NCI-H2107 treated with DMSO at 0.1 percent for 48 hours (cell line): ENCODE data around the gene RASA3.
"Not testable (repeated sequence)": the region's sequence is repeated elsewhere in the genome, so short reads cannot be mapped to it uniquely, and the experiment has no call there.

Source experiments
- DNase-seq: peaks from one replicate; lab custom pipeline; 2025; ENCODE audit not compliant: unreplicated experiment; lab: John Stamatoyannopoulos, UW

The RASA3 gene

DNA sequence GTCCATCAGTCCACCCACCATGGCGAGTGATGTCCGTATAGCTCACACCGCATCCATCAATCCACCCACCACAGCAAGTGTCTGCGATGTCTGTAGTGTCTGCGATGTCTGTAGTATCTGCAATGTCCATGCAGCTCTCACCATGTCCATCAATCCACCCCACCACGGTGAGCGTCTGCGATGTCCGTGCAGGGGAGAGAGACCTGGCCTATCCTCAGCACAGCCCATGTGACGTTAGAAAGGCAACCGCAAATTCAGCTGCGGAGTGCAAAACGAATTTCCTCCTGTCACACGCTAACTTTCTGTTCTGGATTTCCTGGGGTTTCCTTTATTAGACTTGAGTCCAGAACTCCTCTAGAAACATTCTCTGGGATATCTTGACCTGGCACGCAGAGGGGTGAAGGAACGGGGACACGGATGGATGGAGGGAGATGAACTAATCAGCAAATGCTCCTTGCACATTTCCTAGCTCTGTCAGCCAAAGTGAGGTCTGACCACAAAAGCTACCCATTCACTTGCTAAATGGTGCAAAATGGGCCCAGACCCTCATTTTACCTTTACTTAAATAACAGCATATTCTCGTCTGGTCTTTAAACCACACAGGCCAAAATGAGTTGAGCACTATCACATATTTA is 18.3 kb downstream of the RASA3 start:
- no peak for DNase-seq

DNA sequence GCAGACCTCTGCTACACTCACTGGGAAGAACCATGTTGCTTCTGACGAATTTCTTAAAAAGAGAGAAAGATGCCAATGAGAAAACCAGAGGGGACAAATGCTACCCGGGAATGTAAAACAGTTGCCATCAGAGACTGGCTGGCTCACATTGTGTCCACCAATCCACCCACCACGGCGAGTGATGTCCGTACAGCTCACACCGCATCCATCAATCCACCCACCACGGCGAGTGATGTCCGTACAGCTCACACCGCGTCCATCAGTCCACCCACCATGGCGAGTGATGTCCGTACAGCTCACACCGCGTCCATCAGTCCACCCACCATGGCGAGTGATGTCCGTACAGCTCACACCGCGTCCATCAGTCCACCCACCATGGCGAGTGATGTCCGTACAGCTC is 19.0 kb downstream of the RASA3 start:
- DNase-seq, result not testable (repeated sequence)

DNA sequence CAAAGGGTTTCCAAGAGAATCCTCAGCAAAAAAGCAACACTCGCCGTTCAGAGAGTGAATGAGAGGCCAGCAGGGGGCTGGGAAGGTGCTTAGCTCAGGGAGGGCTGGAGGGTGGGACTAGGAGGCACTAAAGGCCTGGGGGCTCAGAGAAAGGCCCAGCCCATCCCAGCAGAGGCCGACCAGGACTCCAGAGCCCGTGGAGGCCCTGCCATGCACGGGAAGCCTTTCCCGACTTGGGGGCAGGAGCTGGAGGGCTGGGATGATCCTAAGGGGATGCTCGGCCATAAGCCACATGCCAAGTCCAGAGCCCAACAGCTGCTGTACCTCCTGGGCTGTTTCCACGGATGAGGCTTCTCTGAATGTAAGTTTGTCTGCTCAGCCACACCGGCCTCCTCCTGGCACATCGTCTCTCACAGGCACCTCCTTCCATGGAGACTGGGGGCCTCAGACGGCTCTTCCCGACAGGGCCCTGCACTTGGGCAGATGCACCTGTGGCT is 19.5 kb downstream of the RASA3 start:
- no peak for DNase-seq

DNA sequence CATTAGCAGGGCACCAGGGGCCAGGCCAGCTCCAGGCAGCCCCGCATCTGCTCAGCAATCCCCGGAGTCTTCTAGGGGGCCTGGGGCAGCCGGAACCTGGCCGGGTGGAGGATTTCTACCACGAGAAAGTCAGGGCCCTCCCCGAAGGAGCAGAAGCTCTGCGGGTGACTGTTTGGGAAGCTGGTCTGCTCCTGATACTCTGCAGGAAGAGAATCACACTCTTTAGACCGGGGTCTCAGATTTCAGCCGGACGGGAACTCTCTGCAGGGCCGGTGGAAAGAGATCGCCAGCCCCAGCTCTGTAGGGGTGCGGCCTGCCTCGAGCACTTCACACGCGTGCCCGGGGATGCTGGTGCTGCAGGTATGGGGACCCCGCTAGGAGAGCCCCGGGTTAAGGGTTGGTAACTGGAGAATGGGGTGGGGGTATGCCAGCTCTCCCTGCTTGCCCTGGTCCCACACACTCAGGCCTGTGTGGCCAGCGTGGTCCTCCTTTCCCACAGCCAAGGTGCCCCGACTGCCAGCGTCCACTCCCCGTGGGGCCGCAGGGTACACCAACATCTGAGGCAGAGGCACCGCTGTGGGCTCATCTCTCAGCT is 20.1 kb downstream of the RASA3 start:
- DNase-seq, result no peak

DNA sequence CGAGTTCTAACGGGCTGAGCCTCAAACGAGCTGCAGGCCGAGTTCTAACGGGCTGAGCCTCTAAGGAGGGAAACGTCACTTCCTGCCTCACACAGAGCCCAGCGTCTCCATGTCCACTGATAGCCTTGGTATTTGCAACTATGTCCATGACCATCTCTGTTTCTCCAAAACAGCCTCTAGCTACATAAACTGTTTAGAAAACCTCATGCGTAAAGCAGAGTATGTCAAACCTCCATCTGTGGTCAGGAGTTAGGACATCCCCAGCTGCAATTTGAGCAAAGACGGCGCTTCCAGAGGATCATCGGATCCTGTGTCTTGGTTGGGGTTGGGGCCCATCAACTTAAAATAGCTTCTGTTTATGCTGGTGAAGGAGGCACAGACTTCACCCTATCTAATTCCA is 20.8 kb downstream of the RASA3 start:
- DNase-seq, result no peak

DNA sequence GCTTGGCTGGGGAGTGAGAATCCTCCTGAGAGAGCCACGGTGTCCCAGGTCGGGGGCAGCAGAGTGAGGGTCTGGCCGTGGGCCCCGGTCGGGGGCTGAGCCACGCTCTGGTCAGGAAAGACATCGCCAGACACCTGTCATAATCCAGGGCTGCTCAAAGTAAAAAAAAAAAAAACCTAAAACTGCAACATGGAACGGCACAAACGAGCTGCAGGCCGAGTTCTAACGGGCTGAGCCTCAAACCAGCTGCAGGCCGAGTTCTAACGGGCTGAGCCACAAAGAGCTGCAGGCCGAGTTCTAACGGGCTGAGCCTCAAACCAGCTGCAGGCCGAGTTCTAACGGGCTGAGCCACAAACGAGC is 21.6 kb downstream of the RASA3 start:
- DNase-seq, result not testable (repeated sequence)

DNA sequence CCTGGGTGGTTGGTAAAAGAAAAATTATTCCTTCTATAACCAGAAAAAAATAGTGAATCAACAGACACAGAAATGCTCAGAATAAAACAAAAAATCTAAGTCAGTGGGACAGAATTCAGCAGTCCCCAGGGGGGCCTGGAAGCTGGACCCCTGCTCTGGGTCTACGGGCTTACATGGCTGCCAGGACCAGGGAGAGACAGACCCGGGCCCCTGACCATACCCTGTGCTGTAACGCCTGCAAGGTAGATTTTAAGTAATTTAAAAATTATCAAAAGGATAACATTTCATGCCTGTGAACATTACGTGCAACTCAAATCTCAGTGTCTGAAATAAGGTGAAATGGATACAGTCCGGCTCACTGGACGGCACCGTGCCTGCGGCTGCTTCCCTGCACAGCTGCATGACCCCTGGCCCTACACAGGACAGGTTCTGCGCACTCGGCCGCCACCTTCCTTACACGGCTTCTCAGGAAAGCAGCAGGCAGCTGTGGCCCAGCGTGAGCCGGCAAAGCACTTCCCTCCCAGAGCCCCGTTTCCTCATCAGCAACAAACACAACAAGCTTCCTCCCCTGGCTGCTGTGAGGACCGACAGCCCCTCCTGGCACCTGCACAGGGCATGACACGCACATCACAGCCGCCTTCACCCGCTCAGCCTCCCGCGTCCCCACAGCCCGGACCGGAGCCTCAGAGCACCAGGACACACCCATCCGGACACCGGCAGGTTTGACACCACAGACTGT is 22.2 kb downstream of the RASA3 start:
- DNase-seq, result no peak

DNA sequence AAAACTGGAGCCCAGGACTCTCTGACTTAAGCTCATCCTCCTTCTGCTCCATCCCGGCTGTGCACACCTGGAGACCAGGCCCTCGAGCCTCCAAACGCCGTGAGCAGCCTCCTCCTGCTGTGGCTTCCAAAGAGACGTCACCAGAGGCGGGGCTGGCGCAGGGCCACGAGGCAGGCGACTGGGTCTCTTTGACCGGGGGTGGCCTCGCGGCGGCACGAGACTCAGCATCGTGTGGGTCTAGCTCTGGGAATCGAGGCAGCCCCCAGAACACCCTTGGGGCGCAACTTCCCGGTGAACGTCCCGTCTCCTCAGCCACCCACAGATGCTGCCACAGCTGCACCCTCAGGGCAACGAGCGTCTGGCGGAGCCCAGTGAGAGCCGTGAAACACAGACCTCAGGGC is 22.8 kb downstream of the RASA3 start:
- DNase-seq, result peak; percentile 36

DNA sequence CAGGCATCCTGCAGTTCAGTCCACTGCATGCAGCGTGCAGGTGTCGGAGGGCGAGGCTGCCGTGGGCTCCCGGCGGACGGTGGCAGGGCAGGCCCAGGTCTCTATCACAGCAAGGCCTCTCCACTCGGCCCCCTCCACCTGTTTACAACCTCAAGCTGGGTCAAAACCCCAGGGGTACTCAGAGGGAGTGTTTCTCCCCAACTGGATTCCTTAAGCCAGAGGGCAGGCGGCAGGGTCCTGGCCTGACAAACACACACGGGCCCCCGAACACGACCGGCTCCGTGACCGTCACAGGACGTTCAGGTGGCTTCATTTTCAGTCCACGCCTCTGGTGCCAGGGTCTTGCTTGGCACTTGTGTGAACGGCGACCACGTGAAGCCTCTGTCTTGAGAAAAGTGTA is 23.5 kb downstream of the RASA3 start:
- DNase-seq, result no peak

DNA sequence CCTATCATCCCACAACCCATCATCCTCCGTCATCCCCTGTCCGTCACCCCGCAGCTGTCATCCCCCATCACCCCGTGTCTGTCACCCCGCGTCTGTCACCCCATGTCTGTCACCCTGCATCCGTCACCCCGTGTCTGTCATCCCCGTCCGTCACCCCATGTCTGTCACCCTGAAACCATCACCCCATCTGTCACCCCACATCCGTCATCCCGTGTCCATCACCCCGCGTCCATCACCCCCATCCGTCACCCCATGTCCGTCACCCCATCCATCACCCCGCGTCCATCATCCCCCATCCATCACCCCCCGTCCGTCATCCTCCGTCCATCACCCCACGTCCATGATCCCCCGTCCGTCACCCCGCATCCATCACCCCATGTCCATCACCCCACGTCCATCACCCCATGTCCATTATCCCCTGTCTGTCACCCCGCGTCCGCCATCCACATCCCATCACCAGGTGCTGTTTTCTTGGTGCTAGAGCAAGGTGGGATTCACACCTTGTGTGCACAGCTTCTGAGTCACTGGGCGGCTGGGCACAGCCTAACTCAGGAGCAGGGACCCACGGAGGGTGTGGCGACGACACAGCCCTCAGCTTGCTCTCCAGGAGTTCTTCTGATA is 24.2 kb downstream of the RASA3 start:
- DNase-seq, result no peak

DNA sequence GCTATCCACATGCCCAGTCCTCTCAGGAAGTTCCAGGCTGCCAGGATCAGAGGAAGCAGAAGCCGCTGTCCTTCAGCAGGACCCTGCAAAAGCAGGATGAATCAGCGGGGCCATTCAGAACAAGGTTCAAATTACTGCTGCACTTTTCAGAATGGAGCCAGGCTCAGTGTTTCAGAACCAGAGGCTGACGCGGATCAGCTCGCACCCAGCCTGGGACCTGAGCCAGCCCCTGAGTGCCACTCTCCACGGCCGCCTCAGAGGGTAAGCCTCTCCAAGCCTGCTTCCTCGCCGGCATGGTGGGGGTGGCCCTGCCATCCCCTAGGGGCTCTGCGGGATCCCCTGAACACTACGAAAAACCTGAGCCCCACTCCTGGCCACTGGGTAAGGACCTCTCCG is 24.7 kb downstream of the RASA3 start:
- DNase-seq, result no peak

DNA sequence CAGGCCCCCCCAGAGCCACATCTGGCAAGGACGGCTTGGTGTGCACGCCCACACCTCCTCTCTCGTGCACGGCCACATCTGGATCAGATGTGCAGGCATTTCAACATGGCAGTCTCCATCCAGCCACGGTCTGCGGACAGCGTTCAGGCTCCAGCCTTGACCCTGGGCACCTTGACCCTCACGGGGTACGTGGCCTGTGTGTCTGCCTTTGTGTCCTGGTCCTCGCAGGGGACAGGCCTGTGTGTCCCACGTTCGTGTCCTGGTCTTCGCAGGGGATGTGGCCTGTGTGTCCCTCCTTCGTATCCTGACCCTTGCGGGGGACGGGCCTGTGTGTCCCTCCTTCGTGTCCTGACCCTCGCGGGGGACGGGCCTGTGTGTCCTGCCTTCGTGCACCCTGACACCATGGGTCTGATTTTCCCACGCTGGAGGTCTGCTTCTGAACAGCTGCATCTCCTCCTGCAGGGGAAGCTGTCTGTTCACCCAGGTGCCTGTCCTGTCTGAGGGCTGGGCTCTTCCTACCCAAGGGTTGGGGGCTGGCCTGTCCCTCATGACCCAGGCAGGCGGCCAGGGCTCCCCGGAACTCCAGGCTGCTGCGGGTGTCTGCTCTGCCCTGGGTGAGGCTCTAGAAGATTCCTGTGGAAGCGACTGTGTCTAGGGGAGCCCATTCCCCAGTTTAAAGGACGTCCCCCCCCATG is 25.3 kb downstream of the RASA3 start:
- DNase-seq, result no peak

DNA sequence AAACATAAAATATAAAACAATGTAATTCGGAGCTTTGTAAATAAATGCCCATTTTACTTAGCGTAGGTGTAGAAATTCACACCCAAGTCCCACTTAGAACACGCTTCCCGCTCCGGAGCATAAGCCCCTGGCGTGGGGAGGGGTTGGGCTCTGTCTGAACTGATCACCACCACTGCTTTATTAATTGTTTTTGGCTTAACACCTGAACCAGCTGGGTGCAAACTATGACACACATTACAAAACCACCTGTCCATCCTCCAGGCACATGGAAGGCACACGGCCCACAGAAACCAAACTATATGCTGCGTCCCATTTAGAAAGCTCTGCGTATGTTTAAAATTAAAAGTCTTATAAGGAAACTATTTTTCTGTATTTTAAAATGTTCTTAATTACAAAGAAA is 25.9 kb downstream of the RASA3 start:
- no peak for DNase-seq

DNA sequence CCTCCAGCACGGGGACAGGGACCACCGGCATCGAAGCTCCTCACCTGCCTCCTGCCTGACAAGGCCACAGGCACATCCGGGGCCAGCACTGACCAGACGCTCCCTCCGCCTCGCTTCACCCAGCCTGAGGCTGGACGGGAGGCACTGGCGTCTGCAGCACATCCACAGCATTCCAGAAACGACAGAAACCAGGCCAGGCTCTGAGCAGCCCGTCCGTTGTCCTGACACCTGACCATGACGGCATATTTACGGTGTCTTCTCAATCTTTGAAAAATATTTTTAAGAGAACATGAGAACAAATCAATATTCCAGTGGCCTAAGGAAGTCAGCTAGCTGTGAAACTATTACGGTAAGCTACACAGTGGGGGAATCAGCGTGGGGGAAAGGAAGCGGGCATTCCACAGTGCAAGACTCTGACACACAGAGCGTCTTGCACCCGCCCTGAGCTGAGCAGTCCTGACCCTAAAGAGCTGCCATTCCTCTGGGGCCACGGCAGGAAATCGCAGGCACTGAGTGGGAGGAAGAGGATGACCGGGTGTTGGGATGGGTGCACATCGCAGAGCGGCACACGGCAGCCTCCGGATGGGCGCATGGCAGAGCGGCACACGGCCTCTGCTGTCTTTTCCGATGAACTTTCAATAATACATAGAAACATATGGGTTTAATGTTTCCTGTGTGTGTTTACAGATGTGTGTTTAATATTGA is 26.8 kb downstream of the RASA3 start:
- no peak for DNase-seq

DNA sequence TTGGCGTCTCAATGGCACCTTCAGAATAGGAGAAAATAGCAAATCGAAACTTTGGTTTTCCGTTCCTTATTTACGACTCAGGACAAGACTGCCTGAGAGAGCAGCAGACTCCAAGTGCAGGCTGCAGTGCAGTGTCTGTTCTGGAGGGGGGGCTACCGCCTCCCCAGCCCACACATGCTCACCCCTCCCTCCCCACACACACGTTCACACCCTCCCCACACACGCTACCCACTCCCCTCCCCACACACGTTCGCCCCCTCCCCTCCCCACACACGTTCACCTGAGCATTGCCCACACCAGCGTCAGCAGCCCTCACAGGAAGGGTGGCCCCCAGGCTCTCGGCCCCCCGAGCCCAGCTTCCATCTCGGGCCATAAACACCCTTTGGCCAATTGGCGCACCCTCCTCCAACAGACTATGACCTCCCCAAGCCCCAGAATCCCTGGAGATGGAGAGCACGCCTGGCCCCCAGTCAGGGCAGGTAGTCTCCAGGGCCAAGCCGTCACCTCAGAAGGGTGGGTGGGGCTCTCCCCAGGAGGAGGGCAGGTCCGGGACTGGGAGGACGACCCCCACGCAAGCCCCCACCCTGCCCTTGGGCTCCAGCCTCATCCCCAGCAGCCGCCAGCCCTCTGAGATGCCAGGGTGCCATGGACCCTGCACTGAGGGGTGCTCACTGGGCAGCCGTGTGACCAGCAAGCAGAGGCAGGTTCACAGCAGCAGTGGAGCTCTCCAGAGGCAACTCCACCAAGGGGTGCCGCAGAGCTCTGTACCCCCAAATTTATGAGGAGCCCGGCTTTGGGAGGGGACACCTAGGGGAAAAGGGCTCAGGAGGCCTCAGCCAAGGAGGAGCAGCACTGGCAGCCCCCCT is 27.5 kb downstream of the RASA3 start:
- no peak for DNase-seq

DNA sequence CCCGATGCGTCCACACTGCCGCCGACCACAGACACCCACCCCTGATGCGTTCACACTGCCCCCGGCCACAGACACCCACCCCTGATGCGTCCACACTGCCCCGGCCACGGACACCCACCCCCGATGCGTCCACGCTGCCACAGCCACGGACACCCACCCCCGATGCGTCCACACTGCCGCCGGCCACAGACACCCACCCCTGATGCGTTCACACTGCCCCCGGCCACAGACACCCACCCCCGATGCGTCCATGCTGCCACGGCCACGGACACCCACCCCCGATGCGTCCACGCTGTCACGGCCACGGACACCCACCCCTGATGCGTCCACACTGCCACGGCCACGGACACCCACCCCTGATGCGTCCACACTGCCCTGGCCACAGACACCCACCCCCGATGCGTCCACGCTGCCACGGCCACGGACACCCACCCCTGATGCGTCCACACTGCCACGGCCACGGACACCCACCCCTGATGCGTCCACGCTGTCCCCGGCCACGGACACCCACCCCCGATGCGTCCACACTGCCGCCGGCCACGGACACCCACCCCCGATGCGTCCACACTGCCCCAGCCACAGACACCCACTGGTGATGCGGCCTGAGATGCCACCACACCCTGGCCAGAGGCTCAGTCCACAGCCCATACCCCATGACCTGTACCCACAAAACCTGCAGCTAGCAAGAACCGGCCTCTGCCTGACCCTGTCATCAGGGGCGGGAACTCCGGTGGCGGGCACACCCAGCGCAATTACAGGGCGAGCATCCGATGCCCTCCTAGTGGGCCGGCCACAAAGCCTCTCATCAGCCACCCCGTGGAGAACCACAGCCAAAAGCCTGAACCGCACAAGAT is 28.4 kb downstream of the RASA3 start:
- DNase-seq, result no peak

DNA sequence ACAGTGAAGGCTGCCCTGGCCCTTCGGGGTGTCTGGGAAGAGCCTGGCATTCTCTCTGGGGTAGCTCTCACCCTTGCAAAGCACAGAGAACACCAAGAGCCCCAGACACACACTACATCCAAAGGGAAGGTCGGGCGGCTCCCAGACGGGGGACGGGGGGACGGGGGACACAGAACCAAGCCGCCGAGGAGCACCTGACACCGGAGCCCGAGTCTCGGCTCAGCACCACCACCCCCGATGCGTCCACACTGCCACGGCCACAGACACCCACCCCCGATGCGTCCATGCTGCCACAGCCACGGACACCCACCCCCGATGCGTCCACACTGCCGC is 29.2 kb downstream of the RASA3 start:
- DNase-seq, result not testable (repeated sequence)

DNA sequence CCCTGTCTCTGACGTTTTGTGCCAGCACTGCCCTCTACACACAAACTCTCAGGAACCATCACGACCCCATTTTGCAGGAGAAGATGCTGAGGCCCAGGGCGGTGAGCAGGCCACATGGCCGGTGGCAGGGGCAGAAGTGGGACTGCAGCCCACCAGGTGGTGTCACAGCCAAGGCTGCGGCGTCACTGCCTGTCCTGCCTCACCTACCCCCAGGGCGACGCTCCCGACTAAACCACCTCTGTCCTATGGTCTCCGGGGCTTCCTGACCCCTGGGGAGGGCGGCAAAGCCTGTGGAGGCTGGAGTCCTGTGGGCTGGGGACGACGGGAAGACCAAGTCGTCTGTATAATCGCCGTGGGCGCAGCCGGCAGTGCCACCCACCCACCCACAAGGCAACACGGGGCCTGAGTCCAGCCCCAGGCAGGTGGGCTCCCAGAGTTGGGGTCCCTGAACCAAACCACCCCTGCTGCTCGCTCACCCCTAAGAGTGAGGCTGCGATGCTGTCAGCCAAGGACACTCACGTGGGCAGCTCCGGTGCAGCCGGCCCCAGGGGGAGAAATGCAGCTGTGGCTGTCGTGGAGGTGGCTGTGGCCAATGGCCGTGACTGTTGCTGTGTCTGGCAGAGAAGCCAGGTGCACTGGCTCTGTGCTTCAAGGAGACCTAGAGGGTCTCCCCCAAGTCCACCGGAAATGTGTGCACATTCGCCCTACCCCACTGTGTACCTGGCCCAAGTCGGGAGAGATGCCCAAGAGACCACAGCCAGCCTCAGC is 29.7 kb downstream of the RASA3 start:
- no peak for DNase-seq
